Spleen (tissue), 11 donors: ENCODE data around the gene HK2. TPM values are rescaled to one million over a fixed set of nuclear protein-coding genes. Genes with fewer than 3 reads are reported as not detected.

Experiments
- DNase-seq: peaks from one replicate; pipeline ENCODE4 v3.0.0-alpha.2; 2020
- H3K27ac ChIP-seq, 8 donors: fragments of 200-600 bp; sonication (generic) in 7 of 8; 1 replicate in 4 of 8; 2 replicates in 4 of 8; pipeline versions ENCODE4 v1.5.0 to v1.8.0; 2016 to 2021; ENCODE audit warnings: inconsistent platforms in 4 of 8, mild to moderate bottlenecking in 4 of 8, moderate library complexity in 1 of 8
- H3K27me3 ChIP-seq, 7 donors: fragments of 200-600 bp; sonication (generic) in 6 of 7; replicated peaks in 1 of 7; 1 replicate in 4 of 7; 2 replicates in 3 of 7; pipeline versions ENCODE4 v1.5.0 to v1.8.0; 2016 to 2021; ENCODE audit warnings: inconsistent platforms in 3 of 7, mild to moderate bottlenecking in 1 of 7
- H3K36me3 ChIP-seq, 6 donors: fragments of 200-600 bp; sonication (generic) in 5 of 6; 1 replicate in 4 of 6; 2 replicates in 2 of 6; pipeline versions ENCODE4 v1.5.0 to v1.8.0; 2016 to 2021; ENCODE audit warnings: inconsistent platforms in 2 of 6
- H3K4me1 ChIP-seq, 6 donors: fragments of 200-600 bp; sonication (generic) in 5 of 6; 1 replicate in 3 of 6; 2 replicates in 3 of 6; pipeline versions ENCODE4 v1.5.0 to v1.8.0; 2016 to 2021; ENCODE audit warnings: inconsistent platforms in 3 of 6
- H3K4me3 ChIP-seq, 8 donors: fragments of 200-600 bp; sonication (generic) in 7 of 8; 1 replicate in 4 of 8; 2 replicates in 4 of 8; pipeline versions ENCODE4 v1.5.0 to v1.8.0; 2016 to 2021; ENCODE audit warnings: inconsistent platforms in 4 of 8, mild to moderate bottlenecking in 4 of 8, moderate library complexity in 2 of 8
- H3K9me3 ChIP-seq, 8 donors: fragments of 200-600 bp; sonication (generic) in 7 of 8; 1 replicate in 4 of 8; 2 replicates in 4 of 8; pipeline versions ENCODE4 v1.5.0 to v1.8.0; 2016 to 2021; ENCODE audit warnings: inconsistent platforms in 4 of 8
- CTCF ChIP-seq, 11 experiments: fragments of 200-600 bp in 7 of 11; fragments of 450-650 bp in 4 of 11; sonication (generic) in 4 of 11; IDR thresholded peaks in 8 of 11; conservative IDR thresholded peaks in 3 of 11; 1 replicate in 7 of 11; 2 replicates in 4 of 11; pipeline versions ENCODE4 v1.4.0 to v1.8.0; 2016 to 2021; ENCODE audit warnings: antibody characterized with exemption in 11 of 11, inconsistent platforms in 4 of 11, mild to moderate bottlenecking in 1 of 11
- POLR2A ChIP-seq, 3 donors: fragments of 450-650 bp; IDR thresholded peaks; one replicate each; pipeline ENCODE4 v1.5.1; 2017; ENCODE audit warnings: antibody characterized with exemption in 3 of 3, mild to moderate bottlenecking in 1 of 3
- POLR2AphosphoS5 ChIP-seq, 3 donors: sonication (generic); formaldehyde crosslinking; IDR thresholded peaks; one replicate each; pipeline ENCODE4 v1.5.1; 2017; ENCODE audit warnings: antibody characterized with exemption in 3 of 3
- whole genome bisulfite sequencing, 5 donors: extraction: QIAGEN DNeasy Blood & Tissue Kit in 3 of 5; methylation state at CpG; one replicate each; pipeline versions ENCODE4 v1.1.5 to v1.1.7; 2013 to 2018; 5-methylcytosine and 5-hydroxymethylcytosine counted together
- intact Hi-C: fragments of 100-400 bp; cut with DNase I; formaldehyde crosslinking; loops from one replicate; pipeline ENCODE4 v1.15.0; 2023; ENCODE audit warnings: low total_unique reads
- polyA plus RNA-seq, 3 donors: library from polyadenylated mRNA; stranded (reverse); fragments of 200-250 nt; gene quantifications; one replicate each; pipeline ENCODE4 v1.2.1, GENCODE V29; 2013
- total RNA-seq, 7 donors: library from RNA; depleted of rRNA in 3 of 7; stranded (reverse); fragments of >200 nt in 3 of 7; fragmentation: NEBNext Ultra II Directional in 4 of 7; extraction: Animal tissue kit (Norgen Biotek cat#: 25700) in 4 of 7; gene quantifications; one replicate each; pipeline versions ENCODE4 v1.1.0 to v1.2.1, GENCODE V29; 2016 to 2021
- donor health status: healthy with polysubstance abuse.
- donor health status: DM: no; HTN: no; CAD: no; lungs with moderate emphysema.
- donor health status: DM: no; HTN: no; CAD: no.
- donor health status: Bipolar disorder and iron deficiency.
- donor health status: healthy.
- donor health status: DM: no; HTN: no; CAD: no.
- donor health status: DM: yes; HTN: yes; CAD: no.

Gene HK2
- total and polyA plus RNA-seq, 10 donors: 4.8 to 67.8 (median 16.1) TPM

GRCh38 chr2:74930811-74931486 is 97.0 kb downstream of the HK2 start:
- Histone ChIP-seq H3K27ac (no peak overlapping the region), H3K4me1 (no peaks in the 10 kb centered on the region), H3K9me3 (no peaks in the 10 kb centered on the region), H3K4me3 (no peak overlapping the region), H3K27me3 (no peaks in the 10 kb centered on the region), H3K36me3 (peaks cover 0 to 10% (median 0%) of the 10 kb centered on the region in 6 donors)
- intact Hi-C loops: no loop called here
- WGBS, 5 donors: 79 to 96% (median 89%) methylated on average over 8 of the region's 8 CpGs
- no peak for DNase-seq
- TF ChIP-seq POLR2AphosphoS5 (IDR thresholded peaks at IDR 0.05) (no peak), CTCF (IDR thresholded peaks at IDR 0.05 in 8 of 11, conservative IDR thresholded peaks at IDR 0.05 in 3 of 11) (no peak), POLR2A (IDR thresholded peaks at IDR 0.05) (no peak)

- no peaks in the 10 kb centered on the region for H3K9me3 ChIP-seq
- no peak for DNase-seq
- intact Hi-C loops: no loop called here
Observed at GRCh38 chr2:74931940-74932339, 98.0 kb downstream of the HK2 start.

GRCh38 chr2:74935975-74936391 is 102.1 kb downstream of the HK2 start:
- H3K4me3 ChIP-seq: no peak overlapping the region
- DNase-seq: no peak
- no peaks in the 10 kb centered on the region for H3K36me3 ChIP-seq
- H3K9me3 ChIP-seq: no peaks in the 10 kb centered on the region
- no peak overlapping the region for H3K27ac ChIP-seq
- TF ChIP-seq POLR2A (IDR thresholded peaks at IDR 0.05): no peak
- no peak for TF ChIP-seq CTCF (IDR thresholded peaks at IDR 0.05 in 8 of 11, conservative IDR thresholded peaks at IDR 0.05 in 3 of 11)
- TF ChIP-seq POLR2AphosphoS5 (IDR thresholded peaks at IDR 0.05): no peak
- H3K27me3 ChIP-seq: no peaks in the 10 kb centered on the region
- 80 to 98% (median 92%) methylated on average over 4 of the region's 4 CpGs for WGBS, 5 donors
- intact Hi-C loops: no loop called here
- no peaks in the 10 kb centered on the region for H3K4me1 ChIP-seq

More at GRCh38 chr2:74931940-74932339, 98.0 kb downstream of the HK2 start:
- H3K4me1 ChIP-seq: no peaks in the 10 kb centered on the region
- no peak overlapping the region for H3K27ac ChIP-seq
- TF ChIP-seq CTCF (IDR thresholded peaks at IDR 0.05 in 8 of 11, conservative IDR thresholded peaks at IDR 0.05 in 3 of 11): no peak
- no peak for TF ChIP-seq POLR2A (IDR thresholded peaks at IDR 0.05)
- TF ChIP-seq POLR2AphosphoS5 (IDR thresholded peaks at IDR 0.05): no peak
- WGBS, 5 donors: 62 to 96% (median 89%) methylated on average over 2 of the region's 2 CpGs
- H3K27me3 ChIP-seq: no peaks in the 10 kb centered on the region
- H3K4me3 ChIP-seq: no peak overlapping the region
- peaks cover 0 to 10% (median 0%) of the 10 kb centered on the region in 6 donors for H3K36me3 ChIP-seq

- H3K27me3 ChIP-seq: no peaks in the 10 kb centered on the region
- no peaks in the 10 kb centered on the region for H3K9me3 ChIP-seq
- WGBS, 5 donors: 90 to 97% (median 94%) methylated on average over 6 of the region's 6 CpGs
- intact Hi-C loops: no loop called here
- H3K27ac ChIP-seq: no peak overlapping the region
- DNase-seq: no peak
- no peaks in the 10 kb centered on the region for H3K36me3 ChIP-seq
- H3K4me3 ChIP-seq: no peak overlapping the region
- no peak for TF ChIP-seq POLR2AphosphoS5 (IDR thresholded peaks at IDR 0.05)
- TF ChIP-seq POLR2A (IDR thresholded peaks at IDR 0.05): no peak
- no peak for TF ChIP-seq CTCF (IDR thresholded peaks at IDR 0.05 in 8 of 11, conservative IDR thresholded peaks at IDR 0.05 in 3 of 11)
- no peaks in the 10 kb centered on the region for H3K4me1 ChIP-seq
Observed at GRCh38 chr2:74937221-74937880, 103.4 kb downstream of the HK2 start.
